22Rv1 (cell line): ENCODE data around the gene NHLRC3.

Source experiments
- H3K27ac ChIP-seq: fragments of 450-650 bp; 2 replicates; pipeline ENCODE4 v1.5.1; 2017
- CTCF ChIP-seq: fragments of 450-650 bp; IDR thresholded peaks from 2 replicates; pipeline ENCODE4 v1.5.1; 2017; ENCODE audit warnings: mild to moderate bottlenecking
- ZFX ChIP-seq: fragments of 450-650 bp; IDR thresholded peaks from 2 replicates; pipeline ENCODE4 v1.6.1; 2017; ENCODE audit warnings: antibody characterized with exemption, borderline replicate concordance

Gene NHLRC3

DNA sequence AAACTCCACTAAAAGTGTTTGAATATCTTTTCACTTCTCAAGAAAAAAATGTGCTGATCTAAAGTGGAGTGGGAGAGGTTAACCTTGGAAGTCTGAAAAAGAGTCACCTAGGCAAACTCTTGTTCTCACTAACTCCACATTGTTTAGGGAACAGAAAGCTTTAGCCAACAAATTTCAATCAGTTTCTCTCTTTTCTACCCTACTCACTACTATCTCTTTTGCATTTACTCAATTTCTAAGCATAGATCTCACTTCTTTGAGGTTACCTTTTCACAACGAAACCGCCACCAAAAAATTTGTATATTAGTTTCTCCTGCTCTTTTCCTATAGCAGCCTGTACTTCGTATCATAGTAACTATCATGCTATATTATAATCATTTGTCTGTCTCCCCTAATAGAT is 6.3 kb downstream of the NHLRC3 start:
- TF ChIP-seq ZFX (no peak), CTCF (no peak)
- H3K27ac ChIP-seq: no peak overlapping the region

DNA sequence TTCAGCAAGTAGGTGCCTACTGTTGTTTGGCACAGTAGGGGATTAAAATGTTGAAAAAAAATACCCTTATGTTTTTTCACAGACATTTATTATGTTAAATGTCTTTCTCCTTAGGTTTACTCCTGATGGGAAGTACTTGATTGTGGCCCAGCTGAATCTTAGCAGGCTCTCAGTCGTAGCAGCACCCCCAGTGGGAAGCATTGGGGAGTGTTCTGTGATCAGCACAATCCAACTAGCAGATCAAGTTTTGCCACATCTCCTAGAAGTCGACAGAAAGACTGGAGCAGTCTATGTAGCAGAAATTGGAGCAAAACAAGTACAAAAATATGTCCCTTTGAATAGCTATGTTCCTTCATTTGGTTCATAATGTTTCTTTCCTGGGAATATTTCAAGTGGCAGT is 9.3 kb downstream of the NHLRC3 start:
- H3K27ac ChIP-seq: no peak overlapping the region
- TF ChIP-seq CTCF: no peak
- no peak for TF ChIP-seq ZFX

GRCh38 chr13:39048806-39049205 is 10.6 kb downstream of the NHLRC3 start:
- no peak for TF ChIP-seq CTCF
- TF ChIP-seq ZFX: no peak

GRCh38 chr13:39049274-39049673 is 11.0 kb downstream of the NHLRC3 start:
- TF ChIP-seq ZFX (no peak), CTCF (no peak)
- no peak overlapping the region for H3K27ac ChIP-seq

More at GRCh38 chr13:39048806-39049205, 10.6 kb downstream of the NHLRC3 start:
- H3K27ac ChIP-seq: no peak overlapping the region

GRCh38 chr13:39051157-39051556 is 12.9 kb downstream of the NHLRC3 start:
- no peak overlapping the region for H3K27ac ChIP-seq
- peak; percentile 63 for TF ChIP-seq CTCF
- no peak for TF ChIP-seq ZFX

- TF ChIP-seq ZFX: no peak
- no peak overlapping the region for H3K27ac ChIP-seq
These were observed 14.7 kb downstream of the NHLRC3 start for GRCh38 chr13:39052944-39053343.

DNA sequence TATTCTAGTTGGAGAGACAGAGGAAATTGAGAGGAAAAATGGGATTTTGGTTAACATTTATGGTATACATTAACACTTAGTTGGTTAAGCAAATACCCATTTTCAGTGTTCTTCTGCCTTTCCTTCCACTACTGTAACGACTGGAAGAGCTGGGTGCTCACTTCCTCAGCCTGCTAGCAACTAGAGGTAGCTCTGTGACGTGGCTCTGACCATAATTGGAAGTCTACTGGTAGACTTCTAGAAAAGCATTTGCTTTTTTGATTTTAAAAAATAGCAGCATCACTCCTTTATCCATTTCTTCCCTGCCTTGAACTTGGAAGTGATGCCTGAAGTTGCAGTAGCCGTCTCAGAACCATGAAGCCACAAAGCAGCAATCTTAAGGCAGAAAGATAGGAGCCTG is 15.9 kb downstream of the NHLRC3 start:
- no peak for TF ChIP-seq CTCF
- no peak for TF ChIP-seq ZFX
- H3K27ac ChIP-seq: no peak overlapping the region

GRCh38 chr13:39056018-39056417 is 17.8 kb downstream of the NHLRC3 start:
- no peak overlapping the region for H3K27ac ChIP-seq
- TF ChIP-seq CTCF (no peak), ZFX (no peak)
